CD4-positive, alpha-beta T cell (primary cell): ENCODE data around the gene PKIB. TPM values are rescaled to one million over a fixed set of nuclear protein-coding genes. Genes with fewer than 3 reads are reported as not detected.

Source experiments
- ATAC-seq: fragments of 200-7000 bp; cut with Tn5 transposase; one replicate; pipeline ENCODE4 v1.10.0; 2022; ENCODE audit warnings: mild to moderate bottlenecking; ENCODE audit not compliant: poor library complexity
- CTCF ChIA-PET: fragments of 350-600 bp; sonication (Branson Sonifier 250); formaldehyde crosslinking; loops from one replicate; lab custom pipeline; 2021; ENCODE audit warnings: antibody characterized with exemption, inconsistent platforms; lab: Charles Lee
- POLR2A ChIA-PET: fragments of 350-600 bp; sonication (Branson Sonifier 250); formaldehyde crosslinking; loops from one replicate; lab custom pipeline; 2021; ENCODE audit warnings: antibody characterized with exemption, inconsistent platforms; lab: Charles Lee
- DNase-seq, 14 experiments: peaks; one replicate each; pipeline ENCODE4 v3.0.0-alpha.2; 2013 to 2020; ENCODE audit warnings: mixed read lengths in 2 of 14
- H3K27ac ChIP-seq, 2 donors: one replicate each; pipeline versions ENCODE4 v1.5.1 to v1.7.0; 2013; ENCODE audit warnings: low read length in 2 of 2, low read depth in 1 of 2, mild to moderate bottlenecking in 1 of 2
- H3K27me3 ChIP-seq, 2 experiments: 1 replicate in 1 of 2; 2 replicates in 1 of 2; pipeline versions ENCODE4 v1.6.1 to v1.7.0; 2013; ENCODE audit warnings: low read length in 2 of 2, control low read depth in 1 of 2, mild to moderate bottlenecking in 1 of 2, moderate library complexity in 1 of 2; ENCODE audit not compliant: insufficient read depth in 2 of 2, control insufficient read depth in 1 of 2
- H3K36me3 ChIP-seq: one replicate; pipeline ENCODE4 v1.6.1; 2013; ENCODE audit warnings: low read length, control low read depth; ENCODE audit not compliant: insufficient read depth
- H3K4me1 ChIP-seq: one replicate; pipeline ENCODE4 v1.6.1; 2013; ENCODE audit warnings: low read length, control low read depth; ENCODE audit not compliant: insufficient read depth
- H3K4me3 ChIP-seq: one replicate; pipeline ENCODE4 v1.5.1; 2013; ENCODE audit warnings: mild to moderate bottlenecking, low read length, moderate library complexity
- H3K9me3 ChIP-seq, 2 experiments: 1 replicate in 1 of 2; 2 replicates in 1 of 2; pipeline versions ENCODE4 v1.6.1 to v1.7.0; 2013; ENCODE audit warnings: low read length in 2 of 2, mild to moderate bottlenecking in 2 of 2, control low read depth in 1 of 2, moderate library complexity in 1 of 2; ENCODE audit not compliant: control insufficient read depth in 1 of 2, insufficient read depth in 1 of 2
- H3K27ac Mint-ChIP-seq: one replicate; pipeline ENCODE4 v1.8.0; 2020; ENCODE audit warnings: mixed read lengths
- H3K27me3 Mint-ChIP-seq: one replicate; pipeline ENCODE4 v1.8.0; 2021; ENCODE audit warnings: mixed read lengths
- H3K36me3 Mint-ChIP-seq: one replicate; pipeline ENCODE4 v1.8.0; 2021; ENCODE audit warnings: low read depth, mixed read lengths
- H3K4me1 Mint-ChIP-seq: one replicate; pipeline ENCODE4 v1.8.0; 2021; ENCODE audit warnings: low read depth, mixed read lengths
- H3K4me3 Mint-ChIP-seq: one replicate; pipeline ENCODE4 v1.8.0; 2020; ENCODE audit warnings: mild to moderate bottlenecking, mixed read lengths
- H3K9me3 Mint-ChIP-seq: one replicate; pipeline ENCODE4 v1.8.0; 2020; ENCODE audit warnings: mixed read lengths
- CTCF ChIP-seq: fragments of 200-600 bp; IDR thresholded peaks from one replicate; pipeline ENCODE4 v1.8.0; 2022; ENCODE audit warnings: antibody characterized with exemption, mild to moderate bottlenecking
- intact Hi-C, 2 experiments: fragments of 100-400 bp; cut with DNase I in 1 of 2; cut with micrococcal nuclease in 1 of 2; formaldehyde crosslinking; loops; one replicate each; pipeline versions ENCODE4 v1.15.1 to v1.9.0; 2023 to 2025; cut with DNase I, micrococcal nuclease
- total RNA-seq, 174 experiments: library from RNA in 2 of 174; stranded (reverse) in 2 of 174; gene quantifications; one replicate each; pipeline ENCODE4 v1.2.3 and lab custom pipeline; 2021 to 2026

PKIB gene
- total RNA-seq, 2 experiments from 2014 or later: 0.47 to 1.1 TPM

- no peak for ATAC-seq
- H3K4me3 Mint-ChIP-seq: no peak overlapping the region
- POLR2A ChIA-PET: no interaction called here
These were observed 38.5 kb downstream of the PKIB start for GRCh38 chr6:122648726-122649125.

GRCh38 chr6:122649701-122650100 lies 39.5 kb downstream of the PKIB start:
- H3K9me3 Mint-ChIP-seq: no peaks in the 10 kb centered on the region
- ATAC-seq (no peak), DNase-seq (no peak)
- intact Hi-C loops: no loop called here
- Histone ChIP-seq H3K4me3 (no peak overlapping the region), H3K4me1 (no peaks in the 10 kb centered on the region), H3K27me3 (no peaks in the 10 kb centered on the region), H3K27ac (no peak overlapping the region), H3K36me3 (no peaks in the 10 kb centered on the region), H3K9me3 (no peaks in the 10 kb centered on the region)
- POLR2A ChIA-PET: no interaction called here
- H3K36me3 Mint-ChIP-seq: no peaks in the 10 kb centered on the region
- no peak overlapping the region for H3K27ac Mint-ChIP-seq
- no peaks in the 10 kb centered on the region for H3K27me3 Mint-ChIP-seq
- CTCF ChIA-PET: no interaction called here
- no peaks in the 10 kb centered on the region for H3K4me1 Mint-ChIP-seq
- H3K4me3 Mint-ChIP-seq: no peak overlapping the region
- TF ChIP-seq CTCF: no peak

More at GRCh38 chr6:122648726-122649125, 38.5 kb downstream of the PKIB start:
- H3K9me3 ChIP-seq: no peaks in the 10 kb centered on the region
- no peaks in the 10 kb centered on the region for H3K4me1 ChIP-seq
- no peaks in the 10 kb centered on the region for H3K36me3 Mint-ChIP-seq
- no peak for TF ChIP-seq CTCF
- no peak for DNase-seq
- H3K27ac ChIP-seq: no peak overlapping the region
- H3K36me3 ChIP-seq: no peaks in the 10 kb centered on the region
- H3K9me3 Mint-ChIP-seq: no peaks in the 10 kb centered on the region
- no peak overlapping the region for H3K4me3 ChIP-seq
- H3K27me3 ChIP-seq: no peaks in the 10 kb centered on the region
- H3K27ac Mint-ChIP-seq: no peak overlapping the region
- intact Hi-C loops: no loop called here
- H3K4me1 Mint-ChIP-seq: no peaks in the 10 kb centered on the region
- H3K27me3 Mint-ChIP-seq: no peaks in the 10 kb centered on the region
- CTCF ChIA-PET: no interaction called here

GRCh38 chr6:122650403-122650802 lies 40.2 kb downstream of the PKIB start:
- Mint-ChIP-seq H3K4me1 (no peaks in the 10 kb centered on the region), H3K27ac (no peak overlapping the region), H3K9me3 (no peaks in the 10 kb centered on the region), H3K27me3 (no peaks in the 10 kb centered on the region), H3K4me3 (no peak overlapping the region), H3K36me3 (no peaks in the 10 kb centered on the region)
- H3K27ac ChIP-seq: no peak overlapping the region
- no peak for TF ChIP-seq CTCF
- H3K4me3 ChIP-seq: no peak overlapping the region
- no peaks in the 10 kb centered on the region for H3K4me1 ChIP-seq
- DNase-seq: no peak
- H3K27me3 ChIP-seq: no peaks in the 10 kb centered on the region
- POLR2A ChIA-PET: no interaction called here
- H3K9me3 ChIP-seq: no peaks in the 10 kb centered on the region
- intact Hi-C loops: no loop called here
- no peaks in the 10 kb centered on the region for H3K36me3 ChIP-seq
- CTCF ChIA-PET: no interaction called here
- no peak for ATAC-seq
